ENCODE data around the gene SKAP1. TPM values are rescaled to one million over a fixed set of nuclear protein-coding genes. Genes with fewer than 3 reads are reported as not detected.

SKAP1 gene
- total and polyA plus RNA-seq, 2 experiments from 2014 or later, result 0.27 TPM; not detected in 1

- TF ChIP-seq REST (IDR thresholded peaks at IDR 0.05; ENCODE audit: unreplicated experiment) (no peak), POLR2AphosphoS5 (IDR thresholded peaks at IDR 0.05; ENCODE audit: low read depth) (no peak), ETS1 (IDR thresholded peaks at IDR 0.05) (no peak), NANOG (IDR thresholded peaks at IDR 0.05; ENCODE audit: borderline replicate concordance) (no peak)
These were observed 54.7 kb downstream of the SKAP1 start (continued) for GRCh38 chr17:48375356-48375755.

GRCh38 chr17:48374650-48375230, 55.3 kb downstream of the SKAP1 start:
- DNase-seq (ENCODE audit: low spot score), result peak; percentile 85
- Histone ChIP-seq H2AFZ (no peak overlapping the region), H3K4me2 (no peak overlapping the region), H3K36me3 (ENCODE audit: insufficient read depth) (no peaks in the 10 kb centered on the region), H3F3A (replicated peaks; ENCODE audit: low read depth) (no peaks in the 10 kb centered on the region), H3K27ac (ENCODE audit: low read depth) (no peak overlapping the region), H3K9me2 (ENCODE audit: insufficient read depth) (no peaks in the 10 kb centered on the region), H4K20me1 (replicated peaks; ENCODE audit: insufficient read depth) (no peaks in the 10 kb centered on the region), H3K27me3 (ENCODE audit: insufficient read depth) (no peaks in the 10 kb centered on the region; the same call in 1 of the 2 replicates), H3K79me2 (replicated peaks; ENCODE audit: insufficient read depth) (no peaks in the 10 kb centered on the region), H3K4me1 (ENCODE audit: insufficient read depth) (no peaks in the 10 kb centered on the region), H3K4me3 (no peak overlapping the region)
- Mint-ChIP-seq H3K9me3 (no peaks in the 10 kb centered on the region), H3K4me1 (no peaks in the 10 kb centered on the region), H3K36me3 (ENCODE audit: low read depth) (no peaks in the 10 kb centered on the region), H3K27me3 (ENCODE audit: insufficient read depth, low read depth, poor library complexity) (peaks cover 6% of the 10 kb centered on the region), H3K4me3 (no peak overlapping the region), H3K27ac (no peak overlapping the region)
- TF ChIP-seq ETS1 (IDR thresholded peaks at IDR 0.05) (no peak), EZH2phosphoT487 (IDR thresholded peaks at IDR 0.05; ENCODE audit: unreplicated experiment) (no peak), CTCF (conservative IDR thresholded peaks at IDR 0.05; ENCODE audit: low read depth in 2 of 2) (peak; percentile 93 to 95), CREB1 (CRISPR knock-in tag; IDR thresholded peaks at IDR 0.05; ENCODE audit: low read depth) (no peak)
- peak; percentile 99 for ATAC-seq

Measured in GM23338 (cell line).